Panc1 (cell line): Measurements from ENCODE around the gene NR1H2. TPM values are rescaled to one million over a fixed set of nuclear protein-coding genes. Genes with fewer than 3 reads are reported as not detected.

Experiments used
- ATAC-seq: fragments of 200-7000 bp; cut with Tn5 transposase; 2 replicates; pipeline ENCODE4 v1.9.1; 2020; ENCODE audit warnings: mild to moderate bottlenecking, moderate library complexity
- BruUV-seq: library from RNA; stranded (reverse); fragments of 400-500 nt; replicated peaks from 2 replicates; lab custom pipeline; 2021; lab: Mats Ljungman, UMichigan
- CTCF ChIA-PET: fragments of 300-600 bp; sonication (Branson Sonifier 250); formaldehyde crosslinking; loops from one replicate; lab custom pipeline; 2022; ENCODE audit warnings: antibody characterized with exemption; lab: Charles Lee
- POLR2A ChIA-PET: fragments of 300-600 bp; sonication (Branson Sonifier 250); formaldehyde crosslinking; loops from one replicate; lab custom pipeline; 2022; ENCODE audit warnings: antibody characterized with exemption; lab: Charles Lee
- DNase-seq: peaks from one replicate; pipeline ENCODE4 v3.0.0-alpha.2; 2010; ENCODE audit warnings: low read depth, low spot score
- H3K27ac ChIP-seq: 2 replicates; pipeline ENCODE4 v1.5.1; 2011; ENCODE audit warnings: mild to moderate bottlenecking, low read length, inconsistent platforms
- H3K27me3 ChIP-seq: fragments of 200-500 bp; sonication (Bioruptor generic); 2 replicates; pipeline ENCODE4 v1.6.0; 2014; ENCODE audit warnings: low read length, inconsistent platforms; ENCODE audit not compliant: control insufficient read depth, insufficient read depth
- H3K36me3 ChIP-seq: fragments of 200-500 bp; sonication (Bioruptor generic); 2 replicates; pipeline ENCODE4 v1.5.1; 2014; ENCODE audit warnings: inconsistent platforms, mild to moderate bottlenecking, low read length, moderate library complexity; ENCODE audit not compliant: control insufficient read depth, insufficient read depth
- H3K4me1 ChIP-seq: 2 replicates; pipeline ENCODE4 v1.5.1; 2011; ENCODE audit warnings: inconsistent platforms, mild to moderate bottlenecking, low read length, moderate library complexity; ENCODE audit not compliant: control insufficient read depth, insufficient read depth
- H3K4me3 ChIP-seq, 2 experiments: 2 replicates each; pipeline ENCODE4 v1.5.1; 2011 to 2012; ENCODE audit warnings: low read depth in 2 of 2, low read length in 2 of 2, mild to moderate bottlenecking in 2 of 2, inconsistent platforms in 1 of 2, moderate library complexity in 1 of 2
- H3K9me3 ChIP-seq: fragments of 200-500 bp; sonication (Bioruptor generic); 2 replicates; pipeline ENCODE4 v1.5.1; 2014; ENCODE audit warnings: low read depth, mild to moderate bottlenecking, inconsistent platforms, low read length, moderate library complexity; ENCODE audit not compliant: control insufficient read depth, insufficient read depth
- POLR2AphosphoS5 ChIP-seq: IDR thresholded peaks from 2 replicates; pipeline ENCODE4 v1.6.1; 2012; ENCODE audit warnings: mild to moderate bottlenecking, low read depth, low read length, moderate library complexity
- SIN3A ChIP-seq: IDR thresholded peaks from 2 replicates; pipeline ENCODE4 v1.6.1; 2012; ENCODE audit warnings: low read depth, mild to moderate bottlenecking, low read length, moderate library complexity, borderline replicate concordance; ENCODE audit not compliant: insufficient read depth
- TCF7L2 ChIP-seq: IDR thresholded peaks from 2 replicates; pipeline ENCODE4 v1.6.1; 2011; ENCODE audit warnings: mild to moderate bottlenecking, low read depth, low read length, inconsistent platforms
- in situ Hi-C: cut with HindIII; loops from 2 replicates; pipeline ENCODE4 v1.10.0; 2016; ENCODE audit warnings: low sequenced_read_pairs, low pct_unique_long_range_greater_than_20kb
- intact Hi-C: fragments of 100-400 bp; cut with micrococcal nuclease; formaldehyde crosslinking; loops from one replicate; pipeline ENCODE4 v1.10.0; 2022; ENCODE audit not compliant: unreplicated experiment
- total RNA-seq: library from RNA; stranded (reverse); gene quantifications from one replicate; pipeline ENCODE4 v1.2.1, GENCODE V29; 2021; ENCODE audit not compliant: unreplicated experiment
- TF ChIP-seq, protein P1 (sequence below), 2 experiments: IDR thresholded peaks; 2 replicates each; pipeline ENCODE4 v1.6.1; 2011 to 2012; ENCODE audit warnings: low read depth in 2 of 2, control low read depth in 1 of 2, low read length in 1 of 2, mild to moderate bottlenecking in 1 of 2, moderate library complexity in 1 of 2; ENCODE audit not compliant: insufficient read depth in 1 of 2
- TF ChIP-seq, protein P2 (sequence below): fragments of 450-650 bp; IDR thresholded peaks from 2 replicates; pipeline ENCODE4 v1.5.1; 2017; ENCODE audit warnings: mild to moderate bottlenecking

Gene NR1H2
- total RNA-seq, 1 experiment from 2014 or later = 55.8 TPM

DNA sequence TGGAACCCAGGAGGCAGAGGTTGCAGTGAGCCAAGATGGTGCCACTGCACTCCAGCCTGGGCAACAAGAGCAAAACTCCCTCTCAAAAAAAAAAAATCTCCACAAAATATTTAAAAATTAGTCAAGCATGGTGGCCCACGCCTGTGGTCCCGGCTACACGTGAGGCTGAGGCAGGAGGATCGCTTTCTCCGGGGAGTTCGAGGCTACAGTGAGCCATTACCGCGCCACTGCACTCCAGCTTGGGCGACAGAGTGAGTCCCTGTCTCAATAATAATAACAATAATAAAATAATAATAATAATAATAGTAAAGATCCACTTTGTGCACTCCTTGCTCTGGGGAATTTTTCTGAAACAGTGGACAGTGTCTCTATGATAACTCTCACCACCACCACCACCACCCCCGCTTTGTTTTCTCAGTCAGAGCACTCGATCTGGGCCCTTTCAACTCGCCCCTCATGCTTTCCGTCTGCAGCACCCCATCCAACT lies 19.5 kb upstream of the NR1H2 start:
- no TSS peak for BruUV-seq
- intact Hi-C loops = no loop called here
- ATAC-seq (no peak), DNase-seq (no peak)
- Histone ChIP-seq H3K4me3 (peak overlapping the region; percentile 52 to 78; a peak in 3 of 4 replicates), H3K9me3 (no peaks in the 10 kb centered on the region), H3K27ac (no peak overlapping the region), H3K27me3 (no peaks in the 10 kb centered on the region), H3K36me3 (no peaks in the 10 kb centered on the region), H3K4me1 (no peaks in the 10 kb centered on the region)
- in situ Hi-C loops = no loop called here
- TF ChIP-seq POLR2AphosphoS5 = no peak
- TF ChIP-seq, protein P1, sequence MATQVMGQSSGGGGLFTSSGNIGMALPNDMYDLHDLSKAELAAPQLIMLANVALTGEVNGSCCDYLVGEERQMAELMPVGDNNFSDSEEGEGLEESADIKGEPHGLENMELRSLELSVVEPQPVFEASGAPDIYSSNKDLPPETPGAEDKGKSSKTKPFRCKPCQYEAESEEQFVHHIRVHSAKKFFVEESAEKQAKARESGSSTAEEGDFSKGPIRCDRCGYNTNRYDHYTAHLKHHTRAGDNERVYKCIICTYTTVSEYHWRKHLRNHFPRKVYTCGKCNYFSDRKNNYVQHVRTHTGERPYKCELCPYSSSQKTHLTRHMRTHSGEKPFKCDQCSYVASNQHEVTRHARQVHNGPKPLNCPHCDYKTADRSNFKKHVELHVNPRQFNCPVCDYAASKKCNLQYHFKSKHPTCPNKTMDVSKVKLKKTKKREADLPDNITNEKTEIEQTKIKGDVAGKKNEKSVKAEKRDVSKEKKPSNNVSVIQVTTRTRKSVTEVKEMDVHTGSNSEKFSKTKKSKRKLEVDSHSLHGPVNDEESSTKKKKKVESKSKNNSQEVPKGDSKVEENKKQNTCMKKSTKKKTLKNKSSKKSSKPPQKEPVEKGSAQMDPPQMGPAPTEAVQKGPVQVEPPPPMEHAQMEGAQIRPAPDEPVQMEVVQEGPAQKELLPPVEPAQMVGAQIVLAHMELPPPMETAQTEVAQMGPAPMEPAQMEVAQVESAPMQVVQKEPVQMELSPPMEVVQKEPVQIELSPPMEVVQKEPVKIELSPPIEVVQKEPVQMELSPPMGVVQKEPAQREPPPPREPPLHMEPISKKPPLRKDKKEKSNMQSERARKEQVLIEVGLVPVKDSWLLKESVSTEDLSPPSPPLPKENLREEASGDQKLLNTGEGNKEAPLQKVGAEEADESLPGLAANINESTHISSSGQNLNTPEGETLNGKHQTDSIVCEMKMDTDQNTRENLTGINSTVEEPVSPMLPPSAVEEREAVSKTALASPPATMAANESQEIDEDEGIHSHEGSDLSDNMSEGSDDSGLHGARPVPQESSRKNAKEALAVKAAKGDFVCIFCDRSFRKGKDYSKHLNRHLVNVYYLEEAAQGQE (IDR thresholded peaks at IDR 0.05; ENCODE audit: insufficient read depth in 1 of 2, low read depth in 2 of 2, low read length in 1 of 2) = no peak
- no peak for TF ChIP-seq TCF7L2
- TF ChIP-seq, protein P2, sequence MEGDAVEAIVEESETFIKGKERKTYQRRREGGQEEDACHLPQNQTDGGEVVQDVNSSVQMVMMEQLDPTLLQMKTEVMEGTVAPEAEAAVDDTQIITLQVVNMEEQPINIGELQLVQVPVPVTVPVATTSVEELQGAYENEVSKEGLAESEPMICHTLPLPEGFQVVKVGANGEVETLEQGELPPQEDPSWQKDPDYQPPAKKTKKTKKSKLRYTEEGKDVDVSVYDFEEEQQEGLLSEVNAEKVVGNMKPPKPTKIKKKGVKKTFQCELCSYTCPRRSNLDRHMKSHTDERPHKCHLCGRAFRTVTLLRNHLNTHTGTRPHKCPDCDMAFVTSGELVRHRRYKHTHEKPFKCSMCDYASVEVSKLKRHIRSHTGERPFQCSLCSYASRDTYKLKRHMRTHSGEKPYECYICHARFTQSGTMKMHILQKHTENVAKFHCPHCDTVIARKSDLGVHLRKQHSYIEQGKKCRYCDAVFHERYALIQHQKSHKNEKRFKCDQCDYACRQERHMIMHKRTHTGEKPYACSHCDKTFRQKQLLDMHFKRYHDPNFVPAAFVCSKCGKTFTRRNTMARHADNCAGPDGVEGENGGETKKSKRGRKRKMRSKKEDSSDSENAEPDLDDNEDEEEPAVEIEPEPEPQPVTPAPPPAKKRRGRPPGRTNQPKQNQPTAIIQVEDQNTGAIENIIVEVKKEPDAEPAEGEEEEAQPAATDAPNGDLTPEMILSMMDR = no peak
- TF ChIP-seq SIN3A = no peak
- ChIA-PET POLR2A (no interaction called here), CTCF (interaction anchor here (0.7 to 1.2 kb wide), 4 partner anchors 27 to 177 kb away, joined by 3 to 7 read pairs (median 5); partner anchors contain the start of gene POLD1)

DNA sequence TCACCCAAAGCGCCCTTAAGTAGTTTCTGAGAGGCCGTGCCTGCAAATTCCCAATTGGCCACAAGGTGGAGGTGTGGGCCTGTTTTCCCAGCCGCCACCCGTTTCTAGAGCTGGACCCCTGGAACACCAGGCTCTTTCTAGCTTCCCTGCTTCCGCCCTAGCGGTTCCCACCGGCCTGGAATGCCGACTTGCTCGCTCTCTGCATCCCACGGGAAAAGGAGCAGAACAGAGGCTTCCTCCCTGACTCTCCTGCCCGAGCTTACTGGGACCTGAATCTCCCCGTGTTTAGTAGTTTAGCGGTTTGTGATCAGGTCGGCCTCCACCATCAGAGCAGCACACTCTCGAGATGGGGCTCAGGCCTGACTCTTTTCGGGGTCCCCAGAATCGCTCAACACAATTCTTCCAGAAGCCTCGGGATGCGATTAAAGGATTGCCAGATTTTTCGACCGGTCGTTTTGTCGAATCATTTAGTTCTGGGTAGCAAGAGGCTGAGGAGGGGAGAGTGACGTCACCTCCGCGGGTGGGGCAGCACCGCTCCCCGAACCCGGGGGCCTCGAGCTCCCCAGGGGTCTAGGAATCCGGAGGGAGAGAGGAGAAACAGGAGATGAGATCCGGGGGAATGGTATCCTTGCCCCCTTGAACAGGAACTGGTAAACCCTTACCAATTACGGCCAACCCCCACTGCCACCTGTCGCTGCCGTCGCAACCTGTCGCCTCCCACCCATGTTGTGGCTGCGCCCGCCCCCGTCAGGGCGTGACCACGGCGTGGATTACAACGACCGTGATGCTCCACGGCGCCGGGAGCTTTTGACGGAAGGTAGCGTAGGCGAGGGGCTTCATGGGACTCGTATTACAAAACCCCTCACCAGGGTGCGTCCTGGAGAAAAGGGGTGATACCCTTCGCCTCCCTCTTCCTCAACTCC lies 18.8 kb upstream of the NR1H2 start:
- intact Hi-C loops (no loop called here), in situ Hi-C loops (no loop called here)
- ChIA-PET POLR2A (no interaction called here), CTCF (interaction anchor here (0.6 to 1.2 kb wide), 5 partner anchors 12 to 177 kb away, joined by 3 to 7 read pairs (median 4); partner anchors contain the start of gene POLD1)
- ATAC-seq (peak; percentile 86), DNase-seq (no peak)
- Histone ChIP-seq H3K4me1 (no peaks in the 10 kb centered on the region), H3K27me3 (no peaks in the 10 kb centered on the region), H3K36me3 (no peaks in the 10 kb centered on the region), H3K4me3 (peak overlapping the region; percentile 52 to 78), H3K27ac (peak overlapping the region; percentile 44; the same call in 1 of the 2 replicates), H3K9me3 (no peaks in the 10 kb centered on the region)
- TF ChIP-seq, protein P2 = peak; percentile 85
- TF ChIP-seq, protein P1 (IDR thresholded peaks at IDR 0.05; ENCODE audit: insufficient read depth in 1 of 2, low read depth in 2 of 2, low read length in 1 of 2) = no peak
- TF ChIP-seq TCF7L2 (no peak), POLR2AphosphoS5 (no peak)
- no TSS peak for BruUV-seq
